HepG2 (cell line): ENCODE results near the gene EMC10. TPM values are rescaled to one million over a fixed set of nuclear protein-coding genes. Genes with fewer than 3 reads are reported as not detected.
A peak's percentile ranks its signal among the peaks of the same experiment; 100 is the strongest.

ENCODE experiments used
- ARID4A ChIP-seq: sonication (generic); formaldehyde crosslinking; IDR thresholded peaks from 2 replicates; pipeline ENCODE4 v1.5.0; 2020; ENCODE audit warnings: mild to moderate bottlenecking, missing genetic modification reagents, borderline replicate concordance
- ASH2L ChIP-seq: fragments of 300-600, 200-600 bp; sonication (generic); IDR thresholded peaks from 2 replicates; pipeline ENCODE4 v1.7.0; 2017; ENCODE audit warnings: low read depth, mild to moderate bottlenecking, moderate library complexity, mixed read lengths, low read length; ENCODE audit not compliant: insufficient read length
- DRAP1 ChIP-seq: IDR thresholded peaks from 2 replicates; pipeline ENCODE4 v1.6.1; 2016; ENCODE audit warnings: missing genetic modification reagents, missing compliant biosample characterization
- FOXK2 ChIP-seq: fragments of 450-650 bp; IDR thresholded peaks from 2 replicates; pipeline ENCODE4 v1.6.1; 2016
- HNF4A ChIP-seq: sonication (generic); formaldehyde crosslinking; IDR thresholded peaks from 2 replicates; pipeline ENCODE4 v1.4.0; 2020; ENCODE audit warnings: missing genetic modification reagents
- KDM3A ChIP-seq: IDR thresholded peaks from 2 replicates; pipeline ENCODE4 v1.6.1; 2018; ENCODE audit warnings: low read depth, missing compliant biosample characterization
- LBX2 ChIP-seq: sonication (generic); formaldehyde crosslinking; IDR thresholded peaks from 2 replicates; pipeline ENCODE4 v1.5.0; 2020; ENCODE audit warnings: missing genetic modification reagents, mild to moderate bottlenecking, borderline replicate concordance
- MAZ ChIP-seq, 2 experiments: sonication (generic) in 1 of 2; formaldehyde crosslinking in 1 of 2; IDR thresholded peaks; 2 replicates each; pipeline versions ENCODE4 v1.5.0 to v1.6.1; 2012 to 2020; ENCODE audit warnings: low read depth in 2 of 2, mild to moderate bottlenecking in 2 of 2, borderline replicate concordance in 1 of 2, improper control_type of control experiment in 1 of 2, low read length in 1 of 2, missing genetic modification reagents in 1 of 2, moderate library complexity in 1 of 2
- NR2F6 ChIP-seq, 2 experiments: IDR thresholded peaks; 2 replicates each; pipeline ENCODE4 v1.6.1; 2016; ENCODE audit warnings: antibody characterized with exemption in 1 of 2, mild to moderate bottlenecking in 1 of 2
- RXRA ChIP-seq: sonication (generic); formaldehyde crosslinking; IDR thresholded peaks from 2 replicates; pipeline ENCODE4 v1.5.1; 2020; ENCODE audit warnings: missing genetic modification reagents
- SAFB2 ChIP-seq: sonication (generic); formaldehyde crosslinking; IDR thresholded peaks from 2 replicates; pipeline ENCODE4 v1.5.1; 2020; ENCODE audit warnings: missing genetic modification reagents, low read depth, mild to moderate bottlenecking, borderline replicate concordance
- ZNF407 ChIP-seq: sonication (generic); formaldehyde crosslinking; IDR thresholded peaks from one replicate; pipeline ENCODE4 v1.5.1; 2020; ENCODE audit warnings: mild to moderate bottlenecking, missing genetic modification reagents; ENCODE audit errors: not compliant biosample characterization
- ZNF484 ChIP-seq: sonication (generic); formaldehyde crosslinking; IDR thresholded peaks from 2 replicates; pipeline ENCODE4 v1.5.1; 2020; ENCODE audit warnings: mild to moderate bottlenecking, low read depth, missing genetic modification reagents, borderline replicate concordance
- ZNF580 ChIP-seq: IDR thresholded peaks from 2 replicates; pipeline ENCODE4 v1.6.1; 2016; ENCODE audit warnings: low read depth, borderline replicate concordance
- polyA plus RNA-seq, 8 experiments: library from polyadenylated mRNA; depleted of rRNA in 3 of 8; stranded (reverse) in 7 of 8; unstranded in 1 of 8; fragments of >200 nt; fragmentation: Illumina TruSeq in 4 of 8; extraction: Trizol in 4 of 8; gene quantifications; 2 replicates each; pipeline versions ENCODE4 v1.2.1 to v1.2.3, GENCODE V29; 2011 to 2016; ENCODE audit warnings: low read depth in 4 of 8, missing spikeins in 1 of 8, mixed read lengths in 1 of 8; ENCODE audit not compliant: insufficient read depth in 1 of 8
- total RNA-seq, 5 experiments: library from RNA; depleted of rRNA; stranded (reverse); fragments of >200 nt; fragmentation: Illumina TruSeq; extraction: Trizol; gene quantifications; 2 replicates each; pipeline ENCODE4 v1.2.3, GENCODE V29; 2016; ENCODE audit warnings: low read depth in 1 of 5

Gene EMC10
- total and polyA plus RNA-seq, 2 of the 13 experiments (the other 11 are each of a cell fraction or from before 2014, with no cell fraction given), result not detected

GRCh38 chr19:50513746-50514345, 37.5 kb downstream of the EMC10 start, which contains the start of gene ASPDH (continued):
- TF ChIP-seq ARID4A (peak; percentile 10; the same call in 1 of the 2 replicates), HNF4A (CRISPR knock-in tag) (peak; percentile 94), ZNF580 (peak; percentile 19; the same call in 1 of the 2 replicates), MAZ (IDR thresholded peaks at IDR 0.05; ENCODE audit: borderline replicate concordance, low read depth, low read length) (0 out of 2 replicates have a peak, but pooled peaks have one; percentile 22), MAZ (CRISPR knock-in tag; IDR thresholded peaks at IDR 0.05; ENCODE audit: low read depth) (0 out of 2 replicates have a peak, but pooled peaks have one; percentile 28), ZNF407 (CRISPR knock-in tag) (no peak), ZNF484 (CRISPR knock-in tag) (no peak), LBX2 (CRISPR knock-in tag) (no peak), ASH2L (no peak), FOXK2 (no peak), NR2F6 (IDR thresholded peaks at IDR 0.05) (no peak; the same call in 1 of the 2 replicates), NR2F6 (CRISPR knock-in tag; IDR thresholded peaks at IDR 0.05) (peak; percentile 24; the same call in 1 of the 2 replicates), RXRA (peak; percentile 52; the same call in 1 of the 2 replicates), DRAP1 (CRISPR knock-in tag) (no peak), KDM3A (CRISPR knock-in tag) (peak; percentile 76; the same call in 1 of the 2 replicates), SAFB2 (no peak)
